ENCODE measurements around the gene IGLL5. TPM values are rescaled to one million over a fixed set of nuclear protein-coding genes. Genes with fewer than 3 reads are reported as not detected.
"Not testable (repeated sequence)": the region's sequence is repeated elsewhere in the genome, so short reads cannot be mapped to it uniquely, and the experiment has no call there.

The IGLL5 gene
- polyA plus RNA-seq, 1 donor (not counting 4 experiments of a cell fraction or from before 2014, with no cell fraction given) = not detected

DNA sequence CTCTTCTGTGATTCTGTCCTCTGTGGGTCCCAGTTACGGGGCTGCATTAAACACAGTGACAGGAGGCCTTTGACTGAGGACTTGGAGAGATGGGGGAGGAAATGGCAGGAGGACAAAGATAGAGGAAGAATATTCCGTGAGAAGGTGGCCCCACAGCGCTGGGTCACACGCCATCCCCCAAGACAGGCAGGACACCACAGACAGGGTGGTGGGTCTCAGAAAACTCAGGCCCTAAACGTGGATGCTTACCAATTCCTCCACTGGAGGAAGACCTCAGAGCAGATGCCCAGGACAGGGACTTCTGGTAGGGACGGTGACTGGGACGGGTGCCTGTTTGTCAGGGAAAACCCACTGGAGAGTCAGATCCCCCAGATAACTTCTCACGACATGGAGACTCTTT lies 34.0 kb downstream of the IGLL5 start:
- no peaks in the 10 kb centered on the region for H3K79me2 ChIP-seq (ENCODE audit: control insufficient read depth, insufficient read depth, low read length)
- H3K4me3 ChIP-seq (ENCODE audit: control insufficient read depth in 2 of 3, extremely low read depth in 1 of 3, insufficient read depth in 2 of 3, low read depth in 1 of 3, low read length in 3 of 3) = no peak overlapping the region
- H3K4me2 ChIP-seq (ENCODE audit: control insufficient read depth, extremely low read depth, insufficient read depth, low read depth, low read length) = no peak overlapping the region
- no peak for DNase-seq (ENCODE audit: low read depth, low spot score)
- dilution Hi-C loops (cut with MboI; ENCODE audit: extremely low pct_ligation_motif_present, low sequenced_read_pairs) = no loop called here
- no peak for FAIRE-seq
- no peaks in the 10 kb centered on the region for H3K9me3 ChIP-seq (ENCODE audit: control insufficient read depth, low read depth, low read length)
- H2AFZ ChIP-seq (ENCODE audit: control insufficient read depth, low read length) = no peak overlapping the region
- no peak overlapping the region for H3K27ac ChIP-seq (ENCODE audit: control insufficient read depth, insufficient read depth, low read length)
- no peaks in the 10 kb centered on the region for H3K9me1 ChIP-seq (ENCODE audit: control insufficient read depth, extremely low read depth, insufficient read depth, low read length)
- TF ChIP-seq EZH2 (IDR thresholded peaks at IDR 0.05; ENCODE audit: low read length) = no peak
- TF ChIP-seq, protein P1, sequence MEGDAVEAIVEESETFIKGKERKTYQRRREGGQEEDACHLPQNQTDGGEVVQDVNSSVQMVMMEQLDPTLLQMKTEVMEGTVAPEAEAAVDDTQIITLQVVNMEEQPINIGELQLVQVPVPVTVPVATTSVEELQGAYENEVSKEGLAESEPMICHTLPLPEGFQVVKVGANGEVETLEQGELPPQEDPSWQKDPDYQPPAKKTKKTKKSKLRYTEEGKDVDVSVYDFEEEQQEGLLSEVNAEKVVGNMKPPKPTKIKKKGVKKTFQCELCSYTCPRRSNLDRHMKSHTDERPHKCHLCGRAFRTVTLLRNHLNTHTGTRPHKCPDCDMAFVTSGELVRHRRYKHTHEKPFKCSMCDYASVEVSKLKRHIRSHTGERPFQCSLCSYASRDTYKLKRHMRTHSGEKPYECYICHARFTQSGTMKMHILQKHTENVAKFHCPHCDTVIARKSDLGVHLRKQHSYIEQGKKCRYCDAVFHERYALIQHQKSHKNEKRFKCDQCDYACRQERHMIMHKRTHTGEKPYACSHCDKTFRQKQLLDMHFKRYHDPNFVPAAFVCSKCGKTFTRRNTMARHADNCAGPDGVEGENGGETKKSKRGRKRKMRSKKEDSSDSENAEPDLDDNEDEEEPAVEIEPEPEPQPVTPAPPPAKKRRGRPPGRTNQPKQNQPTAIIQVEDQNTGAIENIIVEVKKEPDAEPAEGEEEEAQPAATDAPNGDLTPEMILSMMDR (optimal IDR thresholded peaks at IDR 0.05 in 1 of 3, IDR thresholded peaks at IDR 0.05 in 1 of 3, conservative IDR thresholded peaks at IDR 0.05 in 1 of 3; ENCODE audit: extremely low read depth in 1 of 3, insufficient read depth in 2 of 3, low read length in 3 of 3) = no peak
- no peaks in the 10 kb centered on the region for H3K36me3 ChIP-seq (ENCODE audit: control insufficient read depth in 2 of 2, extremely low read depth in 1 of 2, insufficient read depth in 2 of 2, low read length in 2 of 2)
- H3K9ac ChIP-seq (ENCODE audit: control insufficient read depth, extremely low read depth, insufficient read depth, low read length) = no peak overlapping the region
- H4K20me1 ChIP-seq (ENCODE audit: control insufficient read depth, extremely low read depth, insufficient read depth, low read length) = no peaks in the 10 kb centered on the region
- peaks cover 2% of the 10 kb centered on the region for H3K27me3 ChIP-seq (ENCODE audit: control insufficient read depth, extremely low read depth, insufficient read depth, low read length)
- no peaks in the 10 kb centered on the region for H3K4me1 ChIP-seq (ENCODE audit: control insufficient read depth, extremely low read depth, insufficient read depth, low read length)

GRCh38 chr22:22922092-22922953 lies 34.7 kb downstream of the IGLL5 start:
- H3K36me3 ChIP-seq (ENCODE audit: control insufficient read depth in 2 of 2, extremely low read depth in 1 of 2, insufficient read depth in 2 of 2, low read length in 2 of 2); H3K9me3 ChIP-seq (ENCODE audit: control insufficient read depth, low read depth, low read length); DNase-seq (ENCODE audit: low read depth, low spot score); H3K9ac ChIP-seq (ENCODE audit: control insufficient read depth, extremely low read depth, insufficient read depth, low read length); H3K4me3 ChIP-seq (ENCODE audit: control insufficient read depth in 2 of 3, extremely low read depth in 1 of 3, insufficient read depth in 2 of 3, low read depth in 1 of 3, low read length in 3 of 3); H3K4me1 ChIP-seq (ENCODE audit: control insufficient read depth, extremely low read depth, insufficient read depth, low read length); H3K9me1 ChIP-seq (ENCODE audit: control insufficient read depth, extremely low read depth, insufficient read depth, low read length); dilution Hi-C loops (cut with MboI; ENCODE audit: extremely low pct_ligation_motif_present, low sequenced_read_pairs); H3K79me2 ChIP-seq (ENCODE audit: control insufficient read depth, insufficient read depth, low read length); FAIRE-seq; H3K27me3 ChIP-seq (ENCODE audit: control insufficient read depth, extremely low read depth, insufficient read depth, low read length); H2AFZ ChIP-seq (ENCODE audit: control insufficient read depth, low read length); H4K20me1 ChIP-seq (ENCODE audit: control insufficient read depth, extremely low read depth, insufficient read depth, low read length); H3K4me2 ChIP-seq (ENCODE audit: control insufficient read depth, extremely low read depth, insufficient read depth, low read depth, low read length); H3K27ac ChIP-seq (ENCODE audit: control insufficient read depth, insufficient read depth, low read length): not testable (repeated sequence)
